ENCODE results near the gene ZDHHC11B. TPM values are rescaled to one million over a fixed set of nuclear protein-coding genes. Genes with fewer than 3 reads are reported as not detected.

ZDHHC11B gene
- total and polyA plus RNA-seq, 2 of the 13 experiments (the other 11 are each of a cell fraction or from before 2014, with no cell fraction given), result 0.11 to 0.12 TPM

GRCh38 chr5:676699-677076, 107.8 kb downstream of the ZDHHC11B start (continued):
- TF ChIP-seq TEAD2 (CRISPR knock-in tag; IDR thresholded peaks at IDR 0.05), result no peak
- no peak for TF ChIP-seq ZNF24 (IDR thresholded peaks at IDR 0.05)
- peak; percentile 45; the same call in 1 of the 2 replicates for TF ChIP-seq HOXA3 (CRISPR knock-in tag; IDR thresholded peaks at IDR 0.05)
- no peak for TF ChIP-seq DMTF1 (CRISPR knock-in tag; IDR thresholded peaks at IDR 0.05)
- no peak for TF ChIP-seq KLF11 (CRISPR knock-in tag; IDR thresholded peaks at IDR 0.05)
- TF ChIP-seq ZFP62 (CRISPR knock-in tag; IDR thresholded peaks at IDR 0.05), result no peak
- no peak for TF ChIP-seq JUNB (CRISPR knock-in tag; IDR thresholded peaks at IDR 0.05; ENCODE audit: borderline replicate concordance)
- TF ChIP-seq YEATS2 (CRISPR knock-in tag; IDR thresholded peaks at IDR 0.05; ENCODE audit: borderline replicate concordance), result no peak
- no peak for TF ChIP-seq ZNF674 (CRISPR knock-in tag; IDR thresholded peaks at IDR 0.05; ENCODE audit: low read depth)
- TF ChIP-seq HMGXB3 (CRISPR knock-in tag; IDR thresholded peaks at IDR 0.05; ENCODE audit: borderline replicate concordance), result no peak
- no peak for TF ChIP-seq ZNF318 (CRISPR knock-in tag; IDR thresholded peaks at IDR 0.05)
- TF ChIP-seq RNF2 (conservative IDR thresholded peaks at IDR 0.05; ENCODE audit: low read depth), result no peak
- TF ChIP-seq ZBTB49 (CRISPR knock-in tag; IDR thresholded peaks at IDR 0.05; ENCODE audit: borderline replicate concordance), result no peak
